ENCODE data around the gene MYOM1. TPM values are rescaled to one million over a fixed set of nuclear protein-coding genes. Genes with fewer than 3 reads are reported as not detected.
A peak's percentile ranks its signal among the peaks of the same experiment; 100 is the strongest.
"Not testable (repeated sequence)": the region's sequence is repeated elsewhere in the genome, so short reads cannot be mapped to it uniquely, and the experiment has no call there.

The MYOM1 gene
- total RNA-seq, 4 donors from 2014 or later = 3.1 to 15.8 (median 9.0) TPM

DNA sequence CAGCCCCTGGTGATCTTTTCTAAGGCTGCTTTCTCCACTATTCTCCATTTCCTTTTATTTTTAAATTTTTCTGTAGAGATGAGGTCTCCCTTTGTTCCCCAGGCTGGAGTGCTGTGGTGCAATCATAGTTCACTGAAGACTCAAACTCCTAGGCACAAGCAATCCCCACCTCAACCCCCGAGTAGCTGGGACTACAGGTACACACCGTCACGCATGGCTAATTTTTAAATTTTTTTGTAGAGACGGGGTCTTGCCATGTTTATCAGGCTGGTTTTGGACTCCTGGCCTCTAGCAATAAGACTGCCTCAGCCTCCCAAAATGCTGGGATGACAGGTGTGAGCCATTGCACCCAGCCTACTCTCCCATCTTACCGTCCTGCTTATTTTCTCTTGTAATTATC, 184.1 kb downstream of the MYOM1 start:
- H3K27me3 ChIP-seq = no peaks in the 10 kb centered on the region
- no peak for DNase-seq
- H3K4me3 ChIP-seq = no peak overlapping the region
- H3K9me3 ChIP-seq = no peaks in the 10 kb centered on the region
- intact Hi-C loops (cut with DNase I; ENCODE audit: low total_unique reads) = no loop called here
- H3K36me3 ChIP-seq = no peaks in the 10 kb centered on the region
- no peak overlapping the region for H3K27ac ChIP-seq
- no peaks in the 10 kb centered on the region for H3K4me1 ChIP-seq
- TF ChIP-seq, protein P1, sequence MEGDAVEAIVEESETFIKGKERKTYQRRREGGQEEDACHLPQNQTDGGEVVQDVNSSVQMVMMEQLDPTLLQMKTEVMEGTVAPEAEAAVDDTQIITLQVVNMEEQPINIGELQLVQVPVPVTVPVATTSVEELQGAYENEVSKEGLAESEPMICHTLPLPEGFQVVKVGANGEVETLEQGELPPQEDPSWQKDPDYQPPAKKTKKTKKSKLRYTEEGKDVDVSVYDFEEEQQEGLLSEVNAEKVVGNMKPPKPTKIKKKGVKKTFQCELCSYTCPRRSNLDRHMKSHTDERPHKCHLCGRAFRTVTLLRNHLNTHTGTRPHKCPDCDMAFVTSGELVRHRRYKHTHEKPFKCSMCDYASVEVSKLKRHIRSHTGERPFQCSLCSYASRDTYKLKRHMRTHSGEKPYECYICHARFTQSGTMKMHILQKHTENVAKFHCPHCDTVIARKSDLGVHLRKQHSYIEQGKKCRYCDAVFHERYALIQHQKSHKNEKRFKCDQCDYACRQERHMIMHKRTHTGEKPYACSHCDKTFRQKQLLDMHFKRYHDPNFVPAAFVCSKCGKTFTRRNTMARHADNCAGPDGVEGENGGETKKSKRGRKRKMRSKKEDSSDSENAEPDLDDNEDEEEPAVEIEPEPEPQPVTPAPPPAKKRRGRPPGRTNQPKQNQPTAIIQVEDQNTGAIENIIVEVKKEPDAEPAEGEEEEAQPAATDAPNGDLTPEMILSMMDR (IDR thresholded peaks at IDR 0.05) = no peak
- no peak for TF ChIP-seq POLR2A (IDR thresholded peaks at IDR 0.05)

DNA sequence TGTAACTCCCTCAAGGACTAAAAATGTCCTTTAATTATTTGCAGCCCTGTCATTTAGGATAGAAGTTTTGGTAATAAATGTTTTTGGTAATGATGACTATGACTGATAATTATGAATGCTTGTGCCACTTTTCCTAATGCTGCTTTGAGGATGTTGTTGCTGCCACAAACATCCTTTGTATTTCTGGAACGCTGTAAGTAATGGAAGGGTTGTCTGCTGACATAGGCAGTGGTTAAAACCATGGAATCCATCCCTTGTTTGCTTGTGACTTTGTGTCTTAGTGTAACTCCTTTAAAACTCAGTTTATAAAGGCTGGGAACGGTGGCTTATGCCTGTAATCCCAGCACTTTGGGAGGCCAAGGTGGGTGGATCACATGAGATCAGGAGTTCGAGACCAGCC, 187.0 kb downstream of the MYOM1 start:
- no peak for DNase-seq
- Histone ChIP-seq H3K4me1 (peaks cover 0 to under 1% of the 10 kb centered on the region in 2 donors), H3K4me3 (no peak overlapping the region), H3K9me3 (no peaks in the 10 kb centered on the region), H3K36me3 (no peaks in the 10 kb centered on the region), H3K27ac (no peak overlapping the region), H3K27me3 (no peaks in the 10 kb centered on the region)
- TF ChIP-seq, protein P1 (IDR thresholded peaks at IDR 0.05) = no peak
- no peak for TF ChIP-seq POLR2A (IDR thresholded peaks at IDR 0.05)
- intact Hi-C loops (cut with DNase I; ENCODE audit: low total_unique reads) = no loop called here

DNA sequence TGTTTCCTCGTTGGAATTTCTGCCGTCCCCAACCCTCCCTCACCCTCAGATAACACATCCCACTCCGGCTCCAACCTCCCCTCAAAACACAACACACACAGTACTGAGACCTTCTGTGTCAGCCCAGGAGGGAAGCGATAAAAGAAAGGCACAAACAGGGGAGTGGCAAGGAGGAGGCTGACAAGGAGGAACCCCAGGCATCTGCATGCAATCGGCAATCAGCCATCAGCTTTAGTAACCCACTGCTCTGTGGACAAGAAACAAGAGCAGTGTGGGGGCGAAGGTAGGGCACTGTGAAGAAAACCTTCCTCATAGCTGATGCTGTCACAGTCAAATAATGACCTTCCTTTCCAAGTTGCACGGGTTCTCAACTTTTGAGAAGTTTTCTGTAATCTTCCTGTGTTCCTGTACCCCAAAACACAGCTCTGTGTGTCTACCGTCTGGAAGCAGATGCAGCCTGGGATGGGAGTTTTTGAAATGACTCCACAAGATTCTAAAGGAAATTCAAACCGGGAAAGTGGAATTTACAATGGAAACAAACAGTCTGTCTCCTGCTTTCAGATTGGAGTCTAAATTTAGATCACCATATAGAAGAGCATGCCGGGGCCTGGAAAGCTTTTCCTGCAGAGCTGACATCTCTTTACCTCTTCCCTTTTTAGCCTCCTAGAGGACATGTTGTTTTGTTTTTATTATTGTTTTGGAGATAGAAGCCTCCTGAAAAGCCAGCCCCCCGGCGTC, 190.4 kb downstream of the MYOM1 start:
- H3K9me3 ChIP-seq = no peaks in the 10 kb centered on the region

DNA sequence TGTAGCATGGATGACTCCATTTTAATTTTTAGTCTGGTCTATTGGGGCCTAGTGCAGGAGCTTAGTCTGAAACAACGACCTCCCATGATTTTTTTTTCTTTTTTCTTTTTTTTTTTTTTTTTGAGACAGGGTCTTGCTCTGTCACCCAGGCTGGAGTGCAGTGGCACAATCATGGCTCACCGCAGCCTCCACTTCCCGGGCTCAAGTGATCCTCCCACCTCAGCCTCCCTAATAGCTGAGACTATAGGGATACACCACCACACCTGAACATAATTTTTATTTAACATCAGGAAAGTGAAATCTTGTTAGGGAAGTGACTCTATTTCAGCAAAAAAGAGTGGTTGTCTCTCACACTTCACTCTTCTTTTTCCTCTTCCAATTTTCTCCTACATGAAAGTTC, 191.7 kb downstream of the MYOM1 start:
- H3K36me3 ChIP-seq; H3K9me3 ChIP-seq; H3K4me3 ChIP-seq; intact Hi-C loops (cut with DNase I; ENCODE audit: low total_unique reads); H3K27me3 ChIP-seq; DNase-seq; H3K4me1 ChIP-seq: not testable (repeated sequence)
- peak overlapping the region; percentile 71 to 81 for H3K27ac ChIP-seq

More for the DNA sequence above, 190.4 kb downstream of the MYOM1 start:
- peaks cover 0 to 9% of the 10 kb centered on the region in 2 donors for H3K4me1 ChIP-seq
- intact Hi-C loops (cut with DNase I; ENCODE audit: low total_unique reads) = no loop called here
- H3K27ac ChIP-seq = peak overlapping the region; percentile 71 to 81
- no peak for DNase-seq
- no peaks in the 10 kb centered on the region for H3K36me3 ChIP-seq
- H3K4me3 ChIP-seq = no peak overlapping the region
- TF ChIP-seq, protein P1 (IDR thresholded peaks at IDR 0.05) = no peak
- no peak for TF ChIP-seq POLR2A (IDR thresholded peaks at IDR 0.05)
- H3K27me3 ChIP-seq = no peaks in the 10 kb centered on the region

DNA sequence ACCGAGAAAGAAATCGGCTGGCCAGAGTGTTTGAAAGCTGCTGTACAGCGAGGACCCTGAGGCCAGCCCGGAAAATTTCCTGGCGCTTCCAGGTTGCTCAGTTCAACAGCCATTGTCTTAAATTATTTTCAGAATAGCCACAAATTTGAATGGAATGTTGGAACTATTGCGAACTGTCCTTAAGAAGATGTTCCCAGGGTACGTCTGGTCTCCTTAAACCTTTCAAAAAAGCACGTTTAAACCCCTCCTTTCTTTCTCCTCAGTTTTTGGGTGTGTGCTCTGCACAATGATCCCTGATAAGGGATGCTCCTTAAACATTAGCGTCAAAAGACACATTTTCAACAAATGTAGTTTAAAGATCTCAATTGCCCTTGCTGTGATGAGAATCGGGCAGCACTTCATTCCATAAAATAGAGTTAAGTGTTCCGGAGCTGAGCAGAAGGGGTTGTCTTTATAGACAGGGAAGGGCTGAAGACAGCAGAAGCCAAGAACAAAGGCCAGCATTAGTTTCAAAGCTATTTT, 192.3 kb downstream of the MYOM1 start:
- Histone ChIP-seq H3K27me3 (no peaks in the 10 kb centered on the region), H3K4me1 (peaks cover 0 to 9% of the 10 kb centered on the region in 2 donors), H3K36me3 (no peaks in the 10 kb centered on the region), H3K9me3 (no peaks in the 10 kb centered on the region), H3K27ac (peak overlapping the region; percentile 71 to 81), H3K4me3 (no peak overlapping the region)
- intact Hi-C loops (cut with DNase I; ENCODE audit: low total_unique reads) = no loop called here
- no peak for DNase-seq
- TF ChIP-seq, protein P1 (IDR thresholded peaks at IDR 0.05) = no peak
- TF ChIP-seq POLR2A (IDR thresholded peaks at IDR 0.05) = no peak

All from uterus (tissue), 4 donors.